ENCODE data around the gene IL1F10.

DNA sequence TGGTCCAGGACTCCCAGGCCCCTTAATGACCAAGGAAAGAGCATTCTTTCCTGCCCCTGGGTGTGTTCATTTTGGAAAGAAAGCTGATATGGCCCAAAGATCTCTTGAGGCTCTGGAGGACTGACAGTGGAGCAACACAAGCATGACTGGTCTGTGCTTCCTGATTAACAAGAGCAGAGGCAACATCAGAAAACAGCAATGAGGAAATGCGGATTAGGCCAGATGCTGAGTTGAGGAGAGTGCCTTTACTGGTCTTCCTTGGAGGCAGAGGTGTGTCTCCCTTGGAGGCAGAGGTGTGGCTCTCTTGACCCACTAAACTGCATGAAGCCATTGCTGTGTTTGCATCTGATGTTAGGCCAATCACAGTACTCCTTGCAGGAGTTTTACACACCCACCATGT is 35.0 kb upstream of the IL1F10 start:
- TF ChIP-seq POLR2A (IDR thresholded peaks at IDR 0.05; ENCODE audit: low read depth) = no peak
- TF ChIP-seq, protein P1, sequence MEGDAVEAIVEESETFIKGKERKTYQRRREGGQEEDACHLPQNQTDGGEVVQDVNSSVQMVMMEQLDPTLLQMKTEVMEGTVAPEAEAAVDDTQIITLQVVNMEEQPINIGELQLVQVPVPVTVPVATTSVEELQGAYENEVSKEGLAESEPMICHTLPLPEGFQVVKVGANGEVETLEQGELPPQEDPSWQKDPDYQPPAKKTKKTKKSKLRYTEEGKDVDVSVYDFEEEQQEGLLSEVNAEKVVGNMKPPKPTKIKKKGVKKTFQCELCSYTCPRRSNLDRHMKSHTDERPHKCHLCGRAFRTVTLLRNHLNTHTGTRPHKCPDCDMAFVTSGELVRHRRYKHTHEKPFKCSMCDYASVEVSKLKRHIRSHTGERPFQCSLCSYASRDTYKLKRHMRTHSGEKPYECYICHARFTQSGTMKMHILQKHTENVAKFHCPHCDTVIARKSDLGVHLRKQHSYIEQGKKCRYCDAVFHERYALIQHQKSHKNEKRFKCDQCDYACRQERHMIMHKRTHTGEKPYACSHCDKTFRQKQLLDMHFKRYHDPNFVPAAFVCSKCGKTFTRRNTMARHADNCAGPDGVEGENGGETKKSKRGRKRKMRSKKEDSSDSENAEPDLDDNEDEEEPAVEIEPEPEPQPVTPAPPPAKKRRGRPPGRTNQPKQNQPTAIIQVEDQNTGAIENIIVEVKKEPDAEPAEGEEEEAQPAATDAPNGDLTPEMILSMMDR (IDR thresholded peaks at IDR 0.05) = no peak

Data from esophagus muscularis mucosa (tissue), 3 donors.